Measurements from ENCODE around the gene SLC35A4.
"Not testable (repeated sequence)": the region's sequence is repeated elsewhere in the genome, so short reads cannot be mapped to it uniquely, and the experiment has no call there.

SLC35A4 gene

DNA sequence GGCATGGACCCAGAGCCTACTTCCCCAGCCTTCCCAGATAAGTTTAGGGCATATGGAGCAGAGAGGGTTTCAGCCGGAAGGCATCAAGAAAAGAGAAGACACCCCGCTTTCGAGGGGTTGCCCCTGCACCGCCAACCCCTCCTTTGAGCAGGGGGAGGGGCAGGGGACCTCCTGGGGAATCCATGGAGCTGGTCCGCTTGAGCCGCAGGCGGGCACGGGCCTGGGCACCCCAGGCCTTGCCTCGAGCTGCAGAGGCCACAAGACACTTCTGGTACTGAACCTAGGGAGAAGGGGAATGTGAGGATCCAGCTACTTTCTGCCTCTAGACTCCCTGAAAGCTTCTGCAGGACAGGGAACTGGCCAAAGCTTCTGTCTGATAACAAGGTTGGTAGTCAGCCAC lies 6.1 kb upstream of the SLC35A4 start:
- DNase-seq (ENCODE audit: low spot score), result no peak

DNA sequence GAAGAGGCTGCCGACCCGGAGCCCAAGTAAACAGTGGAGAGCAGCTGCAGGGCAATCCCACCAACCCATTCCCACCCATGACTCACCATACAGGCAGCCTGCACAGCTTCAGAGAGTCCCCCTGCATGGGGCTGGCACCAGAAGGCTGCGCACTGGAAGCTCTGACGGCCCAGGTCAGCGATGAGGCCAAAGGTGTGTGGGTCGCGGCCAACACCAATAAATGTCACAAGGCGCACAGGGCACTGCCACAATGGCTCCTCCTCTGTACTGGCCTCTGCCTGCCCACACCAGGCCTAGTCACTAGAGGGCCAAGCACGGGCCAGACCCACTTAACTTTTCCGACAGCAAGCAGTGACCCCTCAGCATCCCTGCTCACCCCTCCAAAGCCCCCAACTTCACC lies 4.4 kb upstream of the SLC35A4 start:
- no peak for DNase-seq (ENCODE audit: low spot score)

DNA sequence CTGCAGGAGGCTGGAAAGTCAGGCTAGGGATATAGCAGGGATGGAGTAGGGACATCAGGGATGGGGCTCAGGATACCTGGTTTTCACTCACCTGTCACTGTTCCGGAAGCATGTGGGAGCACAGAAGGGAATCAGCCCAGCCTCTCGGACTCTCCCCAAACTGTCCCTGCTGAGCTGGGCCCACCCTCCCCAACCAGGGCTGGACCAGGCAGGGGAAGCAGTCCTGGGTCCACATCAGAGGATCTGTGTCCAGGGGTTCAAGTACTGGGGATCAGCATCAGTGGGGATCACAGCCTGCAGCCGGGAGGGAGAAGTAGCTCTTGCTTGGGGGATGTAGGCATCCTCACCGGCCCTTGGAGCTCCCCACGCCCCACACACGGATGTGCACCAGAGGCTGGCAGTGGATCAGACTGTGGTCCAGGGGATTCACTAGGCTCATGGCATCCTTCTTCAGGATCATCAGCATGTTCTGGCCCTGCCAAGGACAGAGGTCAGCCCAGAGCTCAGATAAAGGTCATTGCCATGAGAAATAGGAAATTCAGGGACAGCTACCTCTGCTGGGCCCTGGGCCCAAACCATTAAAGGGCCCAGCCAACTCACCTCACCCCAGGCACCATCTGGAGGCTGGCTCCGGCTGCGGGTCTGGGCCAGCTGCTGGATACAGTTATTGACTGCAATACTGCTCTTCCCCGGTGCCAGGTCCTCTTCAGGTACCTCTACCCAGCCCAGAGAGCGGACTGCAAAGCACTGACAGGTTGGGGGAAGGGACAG lies 2.7 kb upstream of the SLC35A4 start:
- no peak for DNase-seq (ENCODE audit: low spot score)

DNA sequence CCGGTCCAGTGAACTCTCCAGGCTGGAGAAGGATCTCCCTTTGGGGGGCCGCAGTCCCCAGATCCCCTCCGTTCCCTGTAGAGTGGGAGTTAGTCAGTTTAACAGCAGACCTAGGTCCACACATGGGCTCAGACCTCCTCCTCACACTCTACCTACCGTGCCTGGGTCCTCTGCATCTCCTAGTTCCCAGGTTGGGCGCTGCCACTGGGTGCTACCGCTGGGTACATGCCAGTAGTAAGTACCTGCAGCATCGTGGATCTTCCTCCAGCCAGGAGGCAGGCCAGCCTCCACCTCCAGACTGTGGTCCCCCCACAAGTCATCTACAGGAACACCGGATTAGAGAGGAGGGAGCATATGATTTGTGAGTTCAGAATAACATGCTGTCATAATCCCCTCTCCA lies 1.0 kb upstream of the SLC35A4 start:
- no peak for DNase-seq (ENCODE audit: low spot score)

- DNase-seq (ENCODE audit: low spot score), result no peak
Observed at GRCh38 chr5:140565024-140565779, 574 bp downstream of the SLC35A4 start.

GRCh38 chr5:140565780-140566095 lies 1.1 kb downstream of the SLC35A4 start:
- no peak for DNase-seq (ENCODE audit: low spot score)

DNA sequence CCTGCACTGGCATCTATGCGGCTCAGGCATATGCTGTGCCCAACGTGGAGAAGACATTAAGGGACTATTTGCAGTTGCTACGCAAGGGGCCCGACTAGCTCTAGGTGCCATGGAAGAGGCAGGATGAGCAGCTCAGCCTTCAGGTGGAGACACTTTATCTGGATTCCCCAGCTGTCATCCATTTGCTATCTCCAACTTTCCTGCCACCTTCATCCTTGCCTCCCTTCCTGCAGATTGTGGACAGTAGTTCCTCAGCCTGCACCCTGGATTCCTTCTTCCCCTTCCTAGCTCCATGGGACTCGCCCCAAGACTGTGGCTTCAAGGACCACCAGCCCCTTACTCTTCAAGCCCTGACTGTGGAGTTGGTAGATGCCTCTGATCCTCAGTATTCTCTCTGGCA lies 2.0 kb downstream of the SLC35A4 start:
- no peak for DNase-seq (ENCODE audit: low spot score)

- no peak for DNase-seq (ENCODE audit: low spot score)
Observed at GRCh38 chr5:140567136-140567818, 2.6 kb downstream of the SLC35A4 start.

DNA sequence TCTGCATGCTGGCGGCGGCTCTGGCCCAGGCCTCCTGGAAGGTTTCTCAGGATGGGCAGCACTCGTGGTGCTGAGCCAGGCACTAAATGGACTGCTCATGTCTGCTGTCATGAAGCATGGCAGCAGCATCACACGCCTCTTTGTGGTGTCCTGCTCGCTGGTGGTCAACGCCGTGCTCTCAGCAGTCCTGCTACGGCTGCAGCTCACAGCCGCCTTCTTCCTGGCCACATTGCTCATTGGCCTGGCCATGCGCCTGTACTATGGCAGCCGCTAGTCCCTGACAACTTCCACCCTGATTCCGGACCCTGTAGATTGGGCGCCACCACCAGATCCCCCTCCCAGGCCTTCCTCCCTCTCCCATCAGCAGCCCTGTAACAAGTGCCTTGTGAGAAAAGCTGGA lies 3.2 kb downstream of the SLC35A4 start:
- no peak for DNase-seq (ENCODE audit: low spot score)

DNA sequence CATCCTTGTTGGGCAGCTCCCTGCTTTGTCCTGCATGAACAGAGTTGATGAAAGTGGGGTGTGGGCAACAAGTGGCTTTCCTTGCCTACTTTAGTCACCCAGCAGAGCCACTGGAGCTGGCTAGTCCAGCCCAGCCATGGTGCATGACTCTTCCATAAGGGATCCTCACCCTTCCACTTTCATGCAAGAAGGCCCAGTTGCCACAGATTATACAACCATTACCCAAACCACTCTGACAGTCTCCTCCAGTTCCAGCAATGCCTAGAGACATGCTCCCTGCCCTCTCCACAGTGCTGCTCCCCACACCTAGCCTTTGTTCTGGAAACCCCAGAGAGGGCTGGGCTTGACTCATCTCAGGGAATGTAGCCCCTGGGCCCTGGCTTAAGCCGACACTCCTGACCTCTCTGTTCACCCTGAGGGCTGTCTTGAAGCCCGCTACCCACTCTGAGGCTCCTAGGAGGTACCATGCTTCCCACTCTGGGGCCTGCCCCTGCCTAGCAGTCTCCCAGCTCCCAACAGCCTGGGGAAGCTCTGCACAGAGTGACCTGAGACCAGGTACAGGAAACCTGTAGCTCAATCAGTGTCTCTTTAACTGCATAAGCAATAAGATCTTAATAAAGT lies 3.9 kb downstream of the SLC35A4 start:
- no peak for DNase-seq (ENCODE audit: low spot score)

GRCh38 chr5:140569197-140569596 lies 4.6 kb downstream of the SLC35A4 start:
- no peak for DNase-seq (ENCODE audit: low spot score)

DNA sequence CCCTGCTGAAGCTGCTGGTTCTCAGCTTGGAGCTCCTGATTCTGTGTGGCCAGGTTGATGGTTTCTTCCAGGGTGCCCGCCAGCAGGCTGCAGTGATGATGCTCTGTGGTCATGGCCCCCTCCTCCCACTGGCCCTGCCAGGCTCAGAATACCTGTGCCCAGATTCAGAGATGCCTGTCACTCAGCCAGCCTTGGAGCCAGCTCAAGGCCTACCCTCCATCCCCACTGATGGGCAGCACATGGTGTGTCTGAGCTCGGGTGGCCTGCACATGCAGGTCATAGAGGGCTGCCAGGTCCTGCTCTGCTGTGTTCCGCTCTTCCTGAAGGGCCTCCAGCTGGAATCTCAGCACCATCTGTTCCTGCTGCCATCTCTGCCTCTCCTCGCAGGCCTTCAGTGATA lies 5.4 kb downstream of the SLC35A4 start:
- DNase-seq (ENCODE audit: low spot score), result no peak

DNA sequence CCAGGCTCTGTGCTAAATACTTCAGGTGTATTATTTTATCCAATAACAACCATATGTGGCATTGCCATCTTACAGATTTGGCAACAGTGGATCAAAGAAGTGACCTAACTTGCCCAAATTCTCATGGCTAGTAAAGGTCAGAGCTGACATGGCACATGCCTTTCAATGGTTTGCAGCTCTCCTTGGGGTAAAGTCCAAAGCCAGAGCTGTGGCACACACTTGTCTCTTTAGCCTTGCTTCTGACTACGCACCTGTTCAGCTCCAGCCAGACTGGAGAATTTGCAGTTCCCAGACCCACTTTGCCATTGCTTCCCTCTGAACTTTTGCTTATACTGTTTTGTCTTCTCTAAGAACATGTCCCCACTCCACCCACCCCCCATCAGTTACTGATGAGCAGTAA lies 5.9 kb downstream of the SLC35A4 start:
- DNase-seq (ENCODE audit: low spot score), result no peak

- DNase-seq (ENCODE audit: low spot score), result no peak
Observed at GRCh38 chr5:140571105-140571504, 6.5 kb downstream of the SLC35A4 start.

DNA sequence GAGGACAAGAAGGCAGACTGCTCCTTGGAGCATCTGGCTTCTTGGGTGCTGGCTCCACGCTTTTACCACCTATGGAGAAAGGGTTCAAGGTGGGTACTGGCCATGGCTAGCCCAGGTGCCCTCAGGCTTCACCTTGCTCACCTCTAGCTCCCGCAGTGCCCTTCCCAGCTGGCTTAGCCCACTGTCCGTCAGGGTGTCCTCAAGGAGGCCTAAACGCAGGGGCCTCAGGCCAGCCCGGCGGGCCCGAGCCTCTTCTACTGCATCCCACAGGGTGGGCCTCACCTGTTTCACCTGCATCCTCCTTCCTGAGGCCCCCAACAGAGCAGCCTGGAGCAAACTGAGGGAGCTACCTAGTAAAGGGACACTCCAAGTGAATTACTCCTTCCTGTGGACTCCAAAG lies 9.1 kb downstream of the SLC35A4 start:
- DNase-seq (ENCODE audit: low spot score), result no peak

- no peak for DNase-seq (ENCODE audit: low spot score)
Observed at GRCh38 chr5:140574165-140574564, 9.5 kb downstream of the SLC35A4 start.

DNA sequence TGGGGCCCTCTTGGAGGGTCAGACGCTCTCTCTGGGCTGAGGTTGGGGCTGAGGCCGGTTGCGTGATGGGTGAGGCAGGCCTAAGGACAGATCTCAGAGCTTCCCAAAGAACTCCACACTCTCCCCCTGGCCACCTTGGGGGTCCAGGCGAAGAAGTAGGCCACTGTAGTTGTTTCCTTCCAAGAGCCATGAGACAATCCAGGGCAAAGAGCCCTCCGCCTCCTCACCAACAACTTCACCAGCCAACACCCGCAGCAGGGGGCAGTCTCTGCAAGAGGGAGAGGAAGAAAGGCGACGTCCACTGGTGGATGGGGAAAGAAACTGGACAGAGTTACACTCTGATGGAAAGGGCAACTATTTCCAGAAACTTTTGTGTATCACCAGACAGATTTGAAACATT lies 10.7 kb downstream of the SLC35A4 start:
- no peak for DNase-seq (ENCODE audit: low spot score)

- DNase-seq (ENCODE audit: low spot score), result no peak
Observed at GRCh38 chr5:140576776-140577201, 12.2 kb downstream of the SLC35A4 start.

- not testable (repeated sequence) for DNase-seq (ENCODE audit: low spot score)
Observed at GRCh38 chr5:140579188-140579747, 14.6 kb downstream of the SLC35A4 start.

DNA sequence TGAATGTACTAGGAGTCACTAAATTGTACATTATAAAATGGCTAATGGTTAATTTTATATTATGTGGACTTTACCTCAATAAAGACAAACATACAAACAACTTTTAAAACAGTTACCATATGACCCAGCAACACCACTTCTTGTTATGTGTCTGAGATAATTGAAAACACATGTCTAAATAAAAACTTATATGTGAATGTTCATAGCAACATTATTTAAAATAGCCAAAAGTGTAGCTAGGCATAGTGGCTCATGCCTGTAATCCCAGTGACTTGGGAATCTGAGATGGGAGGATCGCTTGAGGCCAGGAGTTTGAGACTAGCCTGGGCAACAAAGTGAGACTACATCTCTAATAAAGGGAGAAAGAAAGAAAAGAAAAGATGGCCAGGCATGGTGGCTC lies 22.9 kb downstream of the SLC35A4 start:
- no peak for DNase-seq (ENCODE audit: low spot score)

DNA sequence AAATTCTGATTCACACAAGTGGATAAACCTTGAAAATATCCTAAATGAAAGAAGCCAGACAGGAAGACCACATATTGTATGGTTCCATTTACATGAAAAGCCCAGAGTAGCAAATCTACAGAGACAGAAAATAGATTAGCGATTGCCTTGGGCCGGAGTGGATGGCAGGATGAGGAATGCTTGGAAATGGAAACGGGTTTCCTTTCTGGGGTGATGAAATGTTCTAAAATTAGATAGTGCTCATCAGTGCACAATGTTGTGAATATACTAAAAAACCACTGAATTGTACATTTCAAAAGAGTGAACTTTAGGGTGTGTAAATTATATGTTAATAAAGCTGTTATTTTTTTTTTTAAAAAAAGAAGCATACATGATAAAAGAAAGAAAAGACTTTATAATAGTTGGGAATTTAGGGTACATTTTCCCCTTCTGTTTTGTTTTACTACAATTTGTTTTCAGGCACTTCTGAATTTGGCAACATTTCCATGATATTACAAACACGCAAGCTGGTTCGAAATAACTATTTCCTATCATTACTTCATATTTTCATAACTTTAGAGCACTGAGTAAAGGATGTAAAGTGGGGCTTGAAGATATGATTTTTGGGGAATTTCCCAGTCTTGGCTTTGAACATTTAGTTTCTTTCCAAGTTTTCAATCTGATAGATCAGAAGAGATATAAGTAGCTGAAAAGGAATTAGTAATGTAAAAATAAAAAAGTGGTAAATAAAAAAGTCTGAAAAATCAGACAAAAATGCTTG lies 23.9 kb downstream of the SLC35A4 start:
- DNase-seq (ENCODE audit: low spot score), result no peak

- DNase-seq (ENCODE audit: low spot score), result no peak
Observed at GRCh38 chr5:140590861-140591260, 26.2 kb downstream of the SLC35A4 start.

Measured in putamen (tissue), 1 donor.